ENCODE results near the gene DHPS.
A peak's percentile ranks its signal among the peaks of the same experiment; 100 is the strongest.
"Not testable (repeated sequence)": the region's sequence is repeated elsewhere in the genome, so short reads cannot be mapped to it uniquely, and the experiment has no call there.

The DHPS gene

GRCh38 chr19:12670159-12670928 lies 11.3 kb downstream of the DHPS start:
- peak; percentile 53 for DNase-seq

GRCh38 chr19:12669270-12670158 lies 12.2 kb downstream of the DHPS start:
- peak; percentile 85 for DNase-seq

- DNase-seq = no peak
These were observed 12.8 kb downstream of the DHPS start for GRCh38 chr19:12668932-12669269.

- no peak for DNase-seq
These were observed 13.3 kb downstream of the DHPS start for GRCh38 chr19:12668346-12668745.

GRCh38 chr19:12667731-12668302 lies 13.9 kb downstream of the DHPS start:
- DNase-seq = no peak

- DNase-seq = peak; percentile 90
These were observed 15.2 kb downstream of the DHPS start, which contains the start of the genes MAN2B1 and WDR83 for GRCh38 chr19:12666265-12667048. TSS of gene MAN2B1 (minus strand) at chr19:12666742. CDS start at chr19:12666701, 41 bp downstream. TSS of gene WDR83 (plus strand) at chr19:12666807. CDS start at chr19:12669791, 2,984 bp downstream.

GRCh38 chr19:12665671-12666264 lies 15.9 kb downstream of the DHPS start:
- peak; percentile 52 for DNase-seq

GRCh38 chr19:12665281-12665573 lies 16.5 kb downstream of the DHPS start:
- DNase-seq = no peak

GRCh38 chr19:12664406-12665280 lies 17.0 kb downstream of the DHPS start:
- DNase-seq = peak; percentile 76

GRCh38 chr19:12660980-12661379 lies 20.7 kb downstream of the DHPS start:
- DNase-seq = no peak

GRCh38 chr19:12657966-12658365 lies 23.7 kb downstream of the DHPS start:
- no peak for DNase-seq

GRCh38 chr19:12656899-12657571 lies 24.6 kb downstream of the DHPS start:
- no peak for DNase-seq

- DNase-seq = no peak
These were observed 26.1 kb downstream of the DHPS start for GRCh38 chr19:12655546-12655945.

- DNase-seq = no peak
These were observed 29.5 kb downstream of the DHPS start for GRCh38 chr19:12652219-12652618.

GRCh38 chr19:12649941-12650340 lies 31.7 kb downstream of the DHPS start:
- DNase-seq = no peak

GRCh38 chr19:12648088-12648487 lies 33.6 kb downstream of the DHPS start:
- DNase-seq = no peak

GRCh38 chr19:12647490-12648071 lies 34.1 kb downstream of the DHPS start:
- no peak for DNase-seq

GRCh38 chr19:12647047-12647446 lies 34.6 kb downstream of the DHPS start:
- DNase-seq = no peak

- DNase-seq = no peak
These were observed 35.1 kb downstream of the DHPS start for GRCh38 chr19:12646551-12646950.

- DNase-seq = not testable (repeated sequence)
These were observed 38.0 kb downstream of the DHPS start for GRCh38 chr19:12643716-12644115.
